ENCODE measurements around the gene EBF4.

GRCh38 chr20:2750491-2751251 is 58.1 kb downstream of the EBF4 start:
- no peak for TF ChIP-seq CTCF (IDR thresholded peaks at IDR 0.05; ENCODE audit: low read depth, low read length)
- no peak for TF ChIP-seq EZH2phosphoT487 (IDR thresholded peaks at IDR 0.05; ENCODE audit: low read depth)
